Measurements from ENCODE around the gene KCNJ16.

DNA sequence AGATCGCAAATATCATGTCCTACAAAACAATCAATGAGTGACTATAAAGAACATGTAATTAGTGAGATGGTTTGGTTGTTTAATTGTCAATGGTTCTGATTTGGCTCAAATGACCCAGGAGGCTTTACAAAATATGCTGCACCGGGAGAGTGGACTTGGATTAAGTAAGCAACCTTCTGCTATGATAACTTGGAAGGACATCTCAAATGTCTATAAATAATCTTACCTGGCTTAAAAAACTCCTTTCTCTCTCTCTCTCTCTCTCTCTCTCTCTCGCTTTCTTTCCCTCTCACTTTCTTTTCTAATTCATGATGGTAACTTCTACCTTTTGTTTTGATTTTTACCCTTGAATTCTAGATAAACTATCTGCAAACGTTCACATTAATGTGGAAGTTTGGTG lies 108.5 kb downstream of the KCNJ16 start:
- TF ChIP-seq POLR2A (IDR thresholded peaks at IDR 0.05) = no peak
- TF ChIP-seq, protein P1, sequence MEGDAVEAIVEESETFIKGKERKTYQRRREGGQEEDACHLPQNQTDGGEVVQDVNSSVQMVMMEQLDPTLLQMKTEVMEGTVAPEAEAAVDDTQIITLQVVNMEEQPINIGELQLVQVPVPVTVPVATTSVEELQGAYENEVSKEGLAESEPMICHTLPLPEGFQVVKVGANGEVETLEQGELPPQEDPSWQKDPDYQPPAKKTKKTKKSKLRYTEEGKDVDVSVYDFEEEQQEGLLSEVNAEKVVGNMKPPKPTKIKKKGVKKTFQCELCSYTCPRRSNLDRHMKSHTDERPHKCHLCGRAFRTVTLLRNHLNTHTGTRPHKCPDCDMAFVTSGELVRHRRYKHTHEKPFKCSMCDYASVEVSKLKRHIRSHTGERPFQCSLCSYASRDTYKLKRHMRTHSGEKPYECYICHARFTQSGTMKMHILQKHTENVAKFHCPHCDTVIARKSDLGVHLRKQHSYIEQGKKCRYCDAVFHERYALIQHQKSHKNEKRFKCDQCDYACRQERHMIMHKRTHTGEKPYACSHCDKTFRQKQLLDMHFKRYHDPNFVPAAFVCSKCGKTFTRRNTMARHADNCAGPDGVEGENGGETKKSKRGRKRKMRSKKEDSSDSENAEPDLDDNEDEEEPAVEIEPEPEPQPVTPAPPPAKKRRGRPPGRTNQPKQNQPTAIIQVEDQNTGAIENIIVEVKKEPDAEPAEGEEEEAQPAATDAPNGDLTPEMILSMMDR (IDR thresholded peaks at IDR 0.05) = no peak

All from esophagus squamous epithelium (tissue), 4 donors.